A549 (cell line): ENCODE data around the gene ABCB11. TPM values are rescaled to one million over a fixed set of nuclear protein-coding genes. Genes with fewer than 3 reads are reported as not detected.
A peak's percentile ranks its signal among the peaks of the same experiment; 100 is the strongest.

Experiments used
- ATAC-seq, 2 experiments: fragments of 200-7000 bp in 1 of 2; fragments of >200 bp in 1 of 2; cut with Nextera tagmentation in 1 of 2; cut with Tn5 transposase in 1 of 2; 3 replicates each; pipeline versions ENCODE4 v1.8.0 to v1.9.1; 2018 to 2020; ENCODE audit warnings: mild to moderate bottlenecking in 1 of 2, moderate library complexity in 1 of 2
- CTCF ChIA-PET: fragments of 300-600 bp; sonication (Branson Sonifier 250); formaldehyde crosslinking; extraction: SDS; loops from one replicate; lab custom pipeline; 2021; ENCODE audit warnings: antibody characterized with exemption, inconsistent platforms; lab: Yijun Ruan, JAX
- POLR2A ChIA-PET: fragments of 350-600 bp; formaldehyde crosslinking; extraction: SDS; loops from one replicate; lab custom pipeline; 2021; ENCODE audit warnings: antibody characterized with exemption, inconsistent platforms; lab: Yijun Ruan, JAX
- DNase-seq, 2 experiments: peaks; one replicate each; pipeline versions ENCODE4 v3.0.0 to v3.0.0-alpha.2; 2011 to 2016; ENCODE audit warnings: low read depth in 1 of 2, low spot score in 1 of 2
- FAIRE-seq: peaks from 2 replicates; lab custom pipeline; 2011; peaks lifted over from hg19 to GRCh38; lab: Jason Lieb, UNC
- H3K27ac ChIP-seq, 2 experiments: fragments of >200 bp; sonication (Bioruptor Twin); formaldehyde crosslinking; 3 replicates each; pipeline ENCODE4 v1.5.1; 2016 to 2017
- H3K4me1 ChIP-seq: fragments of >200 bp; sonication (Bioruptor Twin); formaldehyde crosslinking; 3 replicates; pipeline ENCODE4 v1.6.1; 2016
- H3K4me2 ChIP-seq: fragments of >200 bp; sonication (Bioruptor Twin); formaldehyde crosslinking; 3 replicates; pipeline ENCODE4 v1.6.1; 2016
- H3K4me3 ChIP-seq: fragments of >200 bp; sonication (Bioruptor Twin); formaldehyde crosslinking; 3 replicates; pipeline ENCODE4 v1.5.1; 2016
- H3K9me3 ChIP-seq: fragments of >200 bp; sonication (Bioruptor Twin); formaldehyde crosslinking; 3 replicates; pipeline ENCODE4 v1.6.1; 2016
- CEBPB ChIP-seq, 2 experiments: fragments of >200 bp in 1 of 2; sonication (Bioruptor Twin) in 1 of 2; formaldehyde crosslinking in 1 of 2; IDR thresholded peaks; 2 replicates each; pipeline ENCODE4 v1.6.1; 2012 to 2016
- EHMT2 ChIP-seq: fragments of 200-600 bp; sonication (generic); IDR thresholded peaks from 2 replicates; pipeline ENCODE4 v1.6.1; 2016; ENCODE audit warnings: antibody characterized with exemption, low read depth, mild to moderate bottlenecking, moderate library complexity
- ESRRA ChIP-seq: fragments of 150-350 bp; IDR thresholded peaks from 2 replicates; pipeline ENCODE4 v1.6.1; 2014; ENCODE audit warnings: mild to moderate bottlenecking, low read length, borderline replicate concordance
- FOXS1 ChIP-seq: fragments of 250-450 bp; sonication (Bioruptor Pico); IDR thresholded peaks from 2 replicates; pipeline ENCODE4 v1.5.0; 2020; ENCODE audit warnings: mild to moderate bottlenecking, moderate library complexity
- HES2 ChIP-seq: fragments of >200 bp; sonication (Bioruptor Twin); formaldehyde crosslinking; IDR thresholded peaks from 2 replicates; pipeline ENCODE4 v1.6.1; 2016
- HEYL ChIP-seq: fragments of 250-450 bp; sonication (Bioruptor Pico); IDR thresholded peaks from 2 replicates; pipeline ENCODE4 v1.8.0; 2021; ENCODE audit warnings: mild to moderate bottlenecking, moderate library complexity
- HOXB5 ChIP-seq: fragments of 250-450 bp; sonication (Bioruptor Pico); IDR thresholded peaks from 2 replicates; pipeline ENCODE4 v1.5.0; 2020; ENCODE audit warnings: mild to moderate bottlenecking, moderate library complexity
- JUN ChIP-seq, 2 experiments: fragments of >200 bp; sonication (Bioruptor Twin); formaldehyde crosslinking; IDR thresholded peaks; 2 replicates in 1 of 2; 3 replicates in 1 of 2; pipeline ENCODE4 v1.6.1; 2016 to 2017
- JUNB ChIP-seq: fragments of >200 bp; sonication (Bioruptor Twin); formaldehyde crosslinking; IDR thresholded peaks from 2 replicates; pipeline ENCODE4 v1.6.1; 2016
- KDM5A ChIP-seq: fragments of 200-600 bp; sonication (generic); IDR thresholded peaks from 2 replicates; pipeline ENCODE4 v1.6.1; 2016; ENCODE audit warnings: antibody characterized with exemption, mild to moderate bottlenecking
- MAZ ChIP-seq: fragments of 150-350 bp; IDR thresholded peaks from 2 replicates; pipeline ENCODE4 v1.6.1; 2014; ENCODE audit warnings: antibody characterized with exemption, low read depth, low read length, borderline replicate concordance
- MYC ChIP-seq: IDR thresholded peaks from 2 replicates; pipeline ENCODE4 v1.6.1; 2012; ENCODE audit warnings: mild to moderate bottlenecking, inconsistent platforms, low read length, improper control_type of control experiment, borderline replicate concordance
- RAD21 ChIP-seq, 2 experiments: fragments of >200 bp in 1 of 2; sonication (Bioruptor Twin) in 1 of 2; formaldehyde crosslinking in 1 of 2; IDR thresholded peaks in 1 of 2; conservative IDR thresholded peaks in 1 of 2; 2 replicates in 1 of 2; 3 replicates in 1 of 2; pipeline ENCODE4 v1.6.1; 2012 to 2018; ENCODE audit warnings: inconsistent platforms in 1 of 2
- RFX5 ChIP-seq: fragments of 450-650 bp; IDR thresholded peaks from 2 replicates; pipeline ENCODE4 v1.7.1; 2014; ENCODE audit warnings: antibody characterized with exemption, mild to moderate bottlenecking, moderate library complexity
- SREBF2 ChIP-seq: fragments of 450-650 bp; IDR thresholded peaks from 2 replicates; pipeline ENCODE4 v1.6.1; 2014; ENCODE audit warnings: mild to moderate bottlenecking, moderate library complexity
- TFCP2L1 ChIP-seq: fragments of 250-450 bp; sonication (Bioruptor Pico); IDR thresholded peaks from 2 replicates; pipeline ENCODE4 v1.5.0; 2021; ENCODE audit warnings: mild to moderate bottlenecking
- TP53 ChIP-seq: fragments of 250-450 bp; sonication (Bioruptor Pico); IDR thresholded peaks from 2 replicates; pipeline ENCODE4 v1.5.0; 2021; ENCODE audit warnings: mild to moderate bottlenecking, moderate library complexity
- ZFP36 ChIP-seq: fragments of 450-650 bp; IDR thresholded peaks from 2 replicates; pipeline ENCODE4 v1.6.1; 2014; ENCODE audit warnings: borderline replicate concordance; ENCODE audit not compliant: partially characterized antibody
- ZNF302 ChIP-seq: fragments of 250-450 bp; sonication (Bioruptor Pico); IDR thresholded peaks from 2 replicates; pipeline ENCODE4 v1.9.0; 2021; ENCODE audit warnings: inconsistent platforms, mild to moderate bottlenecking, moderate library complexity
- ZSCAN20 ChIP-seq: fragments of 250-450 bp; sonication (Bioruptor Pico); IDR thresholded peaks from 2 replicates; pipeline ENCODE4 v1.8.0; 2022; ENCODE audit warnings: mild to moderate bottlenecking, moderate library complexity
- WGBS: methylation state at CpG from one replicate; pipeline ENCODE4 v1.1.6; 2017; ENCODE audit errors: missing lambda C conversion rate; 5-methylcytosine and 5-hydroxymethylcytosine counted together
- polyA plus RNA-seq, 4 experiments: library from polyadenylated mRNA; depleted of rRNA in 3 of 4; stranded (reverse); fragments of >200 nt; fragmentation: RNase III in 1 of 4; extraction: RNeasy Plus Mini Kit Qiagen cat#74134 plus additional on column Dnase treatment in 1 of 4; gene quantifications; 2 replicates in 3 of 4; 3 replicates in 1 of 4; pipeline ENCODE4 v1.2.3, GENCODE V29; 2011 to 2017
- TF ChIP-seq, protein P1 (sequence below): fragments of >200 bp; sonication (Bioruptor Twin); formaldehyde crosslinking; IDR thresholded peaks from 3 replicates; pipeline ENCODE4 v1.5.1; 2016
- TF ChIP-seq, protein P2 (sequence below): fragments of 250-450 bp; sonication (Bioruptor Pico); IDR thresholded peaks from 2 replicates; pipeline ENCODE4 v1.5.0; 2020; ENCODE audit warnings: low read depth, mild to moderate bottlenecking, moderate library complexity
- TF ChIP-seq, protein P3 (sequence below): fragments of 150-350 bp; IDR thresholded peaks from 2 replicates; pipeline ENCODE4 v1.6.1; 2014; ENCODE audit warnings: low read depth, mild to moderate bottlenecking, low read length
- TF ChIP-seq, protein P4 (sequence below): fragments of 450-650 bp; IDR thresholded peaks from 2 replicates; pipeline ENCODE4 v1.6.1; 2014; ENCODE audit warnings: antibody characterized with exemption
- TF ChIP-seq, protein P5 (sequence below): IDR thresholded peaks from 2 replicates; pipeline ENCODE4 v1.6.1; 2012
- TF ChIP-seq, protein P6 (sequence below): IDR thresholded peaks from 2 replicates; pipeline ENCODE4 v1.6.1; 2012; ENCODE audit warnings: low read depth, borderline replicate concordance

The ABCB11 gene
- polyA plus RNA-seq, 2 of the 4 experiments (the other 2 are of a cell fraction), result not detected

GRCh38 chr2:169009865-169010579 lies 21.1 kb downstream of the ABCB11 start:
- DNase-seq, result no peak
- CTCF ChIA-PET, result interaction anchor here (0.6 kb wide), 1 partner anchor 69 kb away, joined by 3 read pairs; no protein-coding TSS in a partner anchor
- TF ChIP-seq, protein P1, sequence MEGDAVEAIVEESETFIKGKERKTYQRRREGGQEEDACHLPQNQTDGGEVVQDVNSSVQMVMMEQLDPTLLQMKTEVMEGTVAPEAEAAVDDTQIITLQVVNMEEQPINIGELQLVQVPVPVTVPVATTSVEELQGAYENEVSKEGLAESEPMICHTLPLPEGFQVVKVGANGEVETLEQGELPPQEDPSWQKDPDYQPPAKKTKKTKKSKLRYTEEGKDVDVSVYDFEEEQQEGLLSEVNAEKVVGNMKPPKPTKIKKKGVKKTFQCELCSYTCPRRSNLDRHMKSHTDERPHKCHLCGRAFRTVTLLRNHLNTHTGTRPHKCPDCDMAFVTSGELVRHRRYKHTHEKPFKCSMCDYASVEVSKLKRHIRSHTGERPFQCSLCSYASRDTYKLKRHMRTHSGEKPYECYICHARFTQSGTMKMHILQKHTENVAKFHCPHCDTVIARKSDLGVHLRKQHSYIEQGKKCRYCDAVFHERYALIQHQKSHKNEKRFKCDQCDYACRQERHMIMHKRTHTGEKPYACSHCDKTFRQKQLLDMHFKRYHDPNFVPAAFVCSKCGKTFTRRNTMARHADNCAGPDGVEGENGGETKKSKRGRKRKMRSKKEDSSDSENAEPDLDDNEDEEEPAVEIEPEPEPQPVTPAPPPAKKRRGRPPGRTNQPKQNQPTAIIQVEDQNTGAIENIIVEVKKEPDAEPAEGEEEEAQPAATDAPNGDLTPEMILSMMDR, result no peak
- no peak for TF ChIP-seq ESRRA
- TF ChIP-seq ZFP36, result no peak
- no peak for TF ChIP-seq FOXS1
- no peak for TF ChIP-seq JUNB
- TF ChIP-seq RFX5, result no peak
- no peak for TF ChIP-seq MAZ
- TF ChIP-seq, protein P2, sequence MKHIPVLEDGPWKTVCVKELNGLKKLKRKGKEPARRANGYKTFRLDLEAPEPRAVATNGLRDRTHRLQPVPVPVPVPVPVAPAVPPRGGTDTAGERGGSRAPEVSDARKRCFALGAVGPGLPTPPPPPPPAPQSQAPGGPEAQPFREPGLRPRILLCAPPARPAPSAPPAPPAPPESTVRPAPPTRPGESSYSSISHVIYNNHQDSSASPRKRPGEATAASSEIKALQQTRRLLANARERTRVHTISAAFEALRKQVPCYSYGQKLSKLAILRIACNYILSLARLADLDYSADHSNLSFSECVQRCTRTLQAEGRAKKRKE (CRISPR knock-in tag), result no peak
- TF ChIP-seq SREBF2, result no peak
- no peak for TF ChIP-seq HES2
- TF ChIP-seq, protein P3, sequence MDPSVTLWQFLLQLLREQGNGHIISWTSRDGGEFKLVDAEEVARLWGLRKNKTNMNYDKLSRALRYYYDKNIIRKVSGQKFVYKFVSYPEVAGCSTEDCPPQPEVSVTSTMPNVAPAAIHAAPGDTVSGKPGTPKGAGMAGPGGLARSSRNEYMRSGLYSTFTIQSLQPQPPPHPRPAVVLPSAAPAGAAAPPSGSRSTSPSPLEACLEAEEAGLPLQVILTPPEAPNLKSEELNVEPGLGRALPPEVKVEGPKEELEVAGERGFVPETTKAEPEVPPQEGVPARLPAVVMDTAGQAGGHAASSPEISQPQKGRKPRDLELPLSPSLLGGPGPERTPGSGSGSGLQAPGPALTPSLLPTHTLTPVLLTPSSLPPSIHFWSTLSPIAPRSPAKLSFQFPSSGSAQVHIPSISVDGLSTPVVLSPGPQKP, result no peak
- TF ChIP-seq ZNF302, result no peak
- no peak for TF ChIP-seq TFCP2L1 (CRISPR knock-in tag)
- TF ChIP-seq HOXB5 (CRISPR knock-in tag), result no peak
- TF ChIP-seq ZSCAN20 (CRISPR knock-in tag), result no peak
- no peak for TF ChIP-seq KDM5A
- TF ChIP-seq, all 56 proteins: peak for 0
- Histone ChIP-seq H3K4me3 (no peak overlapping the region), H3K4me1 (peaks cover 37% of the 10 kb centered on the region), H3K4me2 (peak overlapping the region; percentile 34; the same call in 2 of the 3 replicates), H3K27ac (peak overlapping the region in 1 of 2 experiments; percentile 57; a peak in 2 of 6 replicates), H3K9me3 (no peaks in the 10 kb centered on the region)
- ATAC-seq, result no peak
- WGBS, result 68% methylated on average over 3 of the region's 3 CpGs
- POLR2A ChIA-PET, result no interaction called here
- FAIRE-seq, result no peak

GRCh38 chr2:169007941-169008340 lies 23.2 kb downstream of the ABCB11 start:
- ChIA-PET CTCF (no interaction called here), POLR2A (no interaction called here)
- TF ChIP-seq ZSCAN20 (CRISPR knock-in tag) (no peak), SREBF2 (no peak), MYC (no peak), ZFP36 (no peak), HOXB5 (CRISPR knock-in tag) (no peak), JUN (IDR thresholded peaks at IDR 0.05) (no peak), RAD21 (conservative IDR thresholded peaks at IDR 0.05 in 1 of 2, IDR thresholded peaks at IDR 0.05 in 1 of 2) (no peak), HEYL (CRISPR knock-in tag) (no peak), TP53 (CRISPR knock-in tag) (no peak), EHMT2 (no peak), KDM5A (no peak), CEBPB (IDR thresholded peaks at IDR 0.05) (no peak)
- TF ChIP-seq, protein P4, sequence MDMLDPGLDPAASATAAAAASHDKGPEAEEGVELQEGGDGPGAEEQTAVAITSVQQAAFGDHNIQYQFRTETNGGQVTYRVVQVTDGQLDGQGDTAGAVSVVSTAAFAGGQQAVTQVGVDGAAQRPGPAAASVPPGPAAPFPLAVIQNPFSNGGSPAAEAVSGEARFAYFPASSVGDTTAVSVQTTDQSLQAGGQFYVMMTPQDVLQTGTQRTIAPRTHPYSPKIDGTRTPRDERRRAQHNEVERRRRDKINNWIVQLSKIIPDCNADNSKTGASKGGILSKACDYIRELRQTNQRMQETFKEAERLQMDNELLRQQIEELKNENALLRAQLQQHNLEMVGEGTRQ, result no peak
- TF ChIP-seq, protein P3, result no peak
- TF ChIP-seq, protein P5, sequence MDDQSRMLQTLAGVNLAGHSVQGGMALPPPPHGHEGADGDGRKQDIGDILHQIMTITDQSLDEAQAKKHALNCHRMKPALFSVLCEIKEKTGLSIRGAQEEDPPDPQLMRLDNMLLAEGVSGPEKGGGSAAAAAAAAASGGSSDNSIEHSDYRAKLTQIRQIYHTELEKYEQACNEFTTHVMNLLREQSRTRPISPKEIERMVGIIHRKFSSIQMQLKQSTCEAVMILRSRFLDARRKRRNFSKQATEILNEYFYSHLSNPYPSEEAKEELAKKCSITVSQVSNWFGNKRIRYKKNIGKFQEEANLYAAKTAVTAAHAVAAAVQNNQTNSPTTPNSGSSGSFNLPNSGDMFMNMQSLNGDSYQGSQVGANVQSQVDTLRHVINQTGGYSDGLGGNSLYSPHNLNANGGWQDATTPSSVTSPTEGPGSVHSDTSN, result no peak
- TF ChIP-seq, protein P6, sequence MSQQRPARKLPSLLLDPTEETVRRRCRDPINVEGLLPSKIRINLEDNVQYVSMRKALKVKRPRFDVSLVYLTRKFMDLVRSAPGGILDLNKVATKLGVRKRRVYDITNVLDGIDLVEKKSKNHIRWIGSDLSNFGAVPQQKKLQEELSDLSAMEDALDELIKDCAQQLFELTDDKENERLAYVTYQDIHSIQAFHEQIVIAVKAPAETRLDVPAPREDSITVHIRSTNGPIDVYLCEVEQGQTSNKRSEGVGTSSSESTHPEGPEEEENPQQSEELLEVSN, result no peak
- Histone ChIP-seq H3K4me3 (no peak overlapping the region), H3K27ac (no peak overlapping the region; a peak in 1 of 6 replicates), H3K9me3 (no peaks in the 10 kb centered on the region), H3K4me2 (no peak overlapping the region), H3K4me1 (peaks cover 30% of the 10 kb centered on the region)
- WGBS, result 77% methylated on average over 2 of the region's 2 CpGs
- FAIRE-seq (no peak), DNase-seq (no peak), ATAC-seq (no peak)
